H9 (cell line): ENCODE results near the gene FILIP1. TPM values are rescaled to one million over a fixed set of nuclear protein-coding genes. Genes with fewer than 3 reads are reported as not detected.

Source experiments
- DNase-seq: peaks from one replicate; pipeline ENCODE4 v3.0.0-alpha.2; 2017
- H2AFZ ChIP-seq: one replicate; pipeline ENCODE4 v1.6.1; 2013; ENCODE audit warnings: mild to moderate bottlenecking, low read length, control low read depth, moderate library complexity
- H2AK5ac ChIP-seq: 2 replicates; pipeline ENCODE4 v1.6.1; 2013; ENCODE audit warnings: low read length, control low read depth, mixed read lengths; ENCODE audit not compliant: insufficient read length
- H2BK120ac ChIP-seq: one replicate; pipeline ENCODE4 v1.6.1; 2013; ENCODE audit warnings: low read depth, mild to moderate bottlenecking, low read length, control low read depth, inconsistent platforms; ENCODE audit not compliant: poor library complexity, severe bottlenecking
- H2BK12ac ChIP-seq: 2 replicates; pipeline ENCODE4 v1.6.1; 2013; ENCODE audit warnings: low read length, control low read depth, mixed read lengths, low read depth; ENCODE audit not compliant: insufficient read length
- H2BK15ac ChIP-seq: 2 replicates; pipeline ENCODE4 v1.6.1; 2013; ENCODE audit warnings: low read depth, low read length, control low read depth
- H2BK20ac ChIP-seq: one replicate; pipeline ENCODE4 v1.6.1; 2013; ENCODE audit warnings: low read depth, mild to moderate bottlenecking, low read length, control low read depth, inconsistent platforms; ENCODE audit not compliant: poor library complexity, severe bottlenecking
- H2BK5ac ChIP-seq: 2 replicates; pipeline ENCODE4 v1.6.1; 2013; ENCODE audit warnings: low read length, control low read depth, mixed read lengths; ENCODE audit not compliant: insufficient read length
- H3K14ac ChIP-seq: 2 replicates; pipeline ENCODE4 v1.6.1; 2013; ENCODE audit warnings: low read length, control low read depth; ENCODE audit not compliant: insufficient read depth
- H3K18ac ChIP-seq: 2 replicates; pipeline ENCODE4 v1.6.1; 2013; ENCODE audit warnings: low read depth, mild to moderate bottlenecking, mixed read lengths, low read length, control low read depth; ENCODE audit not compliant: insufficient read length
- H3K23ac ChIP-seq: 2 replicates; pipeline ENCODE4 v1.6.1; 2013; ENCODE audit warnings: low read length, control low read depth, mixed read lengths, low read depth; ENCODE audit not compliant: insufficient read length
- H3K23me2 ChIP-seq: 2 replicates; pipeline ENCODE4 v1.6.1; 2013; ENCODE audit warnings: low read depth, mild to moderate bottlenecking, mixed read lengths, low read length, control low read depth; ENCODE audit not compliant: insufficient read length, poor library complexity, severe bottlenecking
- H3K27ac ChIP-seq: 2 replicates; pipeline ENCODE4 v1.5.1; 2013; ENCODE audit warnings: low read length, control low read depth, mixed read lengths, low read depth; ENCODE audit not compliant: insufficient read length
- H3K27me3 ChIP-seq: 2 replicates; pipeline ENCODE4 v1.6.1; 2013; ENCODE audit warnings: low read length, control low read depth, inconsistent platforms; ENCODE audit not compliant: insufficient read depth
- H3K4ac ChIP-seq: 2 replicates; pipeline ENCODE4 v1.6.1; 2013; ENCODE audit warnings: low read depth, mild to moderate bottlenecking, control low read depth, inconsistent platforms, low read length, moderate library complexity
- H3K4me1 ChIP-seq: 2 replicates; pipeline ENCODE4 v1.6.1; 2013; ENCODE audit warnings: low read length, control low read depth, inconsistent platforms; ENCODE audit not compliant: insufficient read depth
- H3K4me2 ChIP-seq: 2 replicates; pipeline ENCODE4 v1.6.1; 2013; ENCODE audit warnings: low read length, control low read depth, mixed read lengths; ENCODE audit not compliant: insufficient read length, insufficient read depth
- H3K56ac ChIP-seq: 2 replicates; pipeline ENCODE4 v1.6.1; 2013; ENCODE audit warnings: low read depth, mild to moderate bottlenecking, mixed read lengths, low read length, control low read depth; ENCODE audit not compliant: insufficient read length
- H3K79me1 ChIP-seq: 2 replicates; pipeline ENCODE4 v1.6.1; 2013; ENCODE audit warnings: low read depth, mild to moderate bottlenecking, moderate library complexity, low read length, control low read depth, inconsistent platforms; ENCODE audit not compliant: insufficient read depth, poor library complexity, severe bottlenecking
- H3K79me2 ChIP-seq: 2 replicates; pipeline ENCODE4 v1.6.1; 2013; ENCODE audit warnings: low read length, control low read depth, inconsistent platforms; ENCODE audit not compliant: insufficient read depth
- H3K9ac ChIP-seq: 2 replicates; pipeline ENCODE4 v1.6.1; 2013; ENCODE audit warnings: low read length, control low read depth, mixed read lengths; ENCODE audit not compliant: insufficient read length; ENCODE audit errors: extremely low read depth
- H3K9me3 ChIP-seq: one replicate; pipeline ENCODE4 v1.6.1; 2013; ENCODE audit warnings: low read depth, low read length, inconsistent platforms; ENCODE audit not compliant: control insufficient read depth
- H3T11ph ChIP-seq: one replicate; pipeline ENCODE4 v1.6.1; 2013; ENCODE audit warnings: mild to moderate bottlenecking, low read length, control low read depth, inconsistent platforms
- H4K20me1 ChIP-seq: one replicate; pipeline ENCODE4 v1.6.1; 2013; ENCODE audit not compliant: control insufficient read depth, insufficient read length, insufficient read depth
- H4K5ac ChIP-seq: 2 replicates; pipeline ENCODE4 v1.6.1; 2013; ENCODE audit warnings: low read depth, mild to moderate bottlenecking, mixed read lengths, low read length, control low read depth; ENCODE audit not compliant: insufficient read length
- H4K8ac ChIP-seq: replicated peaks from 2 replicates; pipeline ENCODE4 v1.6.1; 2013; ENCODE audit warnings: low read length, control low read depth, mixed read lengths, low read depth; ENCODE audit not compliant: insufficient read length
- H4K91ac ChIP-seq: 2 replicates; pipeline ENCODE4 v1.6.1; 2013; ENCODE audit warnings: low read depth, mild to moderate bottlenecking, moderate library complexity, mixed read lengths, low read length, control low read depth; ENCODE audit not compliant: insufficient read length
- H3K27ac Mint-ChIP-seq, 3 experiments: 2 replicates in 2 of 3; 3 replicates in 1 of 3; pipeline ENCODE4 v1.8.0; 2020 to 2021; ENCODE audit warnings: mixed read lengths in 3 of 3, mild to moderate bottlenecking in 1 of 3, moderate library complexity in 1 of 3
- H3K27me3 Mint-ChIP-seq: 2 replicates; pipeline ENCODE4 v1.8.0; 2021; ENCODE audit warnings: low read depth, mild to moderate bottlenecking, moderate library complexity, mixed read lengths
- H3K36me3 Mint-ChIP-seq, 3 experiments: 2 replicates in 2 of 3; 3 replicates in 1 of 3; pipeline ENCODE4 v1.8.0; 2020 to 2021; ENCODE audit warnings: low read depth in 3 of 3, mixed read lengths in 3 of 3; ENCODE audit not compliant: insufficient read depth in 1 of 3
- H3K4me1 Mint-ChIP-seq, 2 experiments: 2 replicates each; pipeline ENCODE4 v1.8.0; 2020; ENCODE audit warnings: mixed read lengths in 2 of 2
- H3K4me3 Mint-ChIP-seq, 2 experiments: 2 replicates in 1 of 2; 3 replicates in 1 of 2; pipeline ENCODE4 v1.8.0; 2020 to 2021; ENCODE audit warnings: mild to moderate bottlenecking in 2 of 2, mixed read lengths in 2 of 2, moderate library complexity in 1 of 2
- H3K9me3 Mint-ChIP-seq, 2 experiments: 2 replicates in 1 of 2; 3 replicates in 1 of 2; pipeline ENCODE4 v1.8.0; 2020; ENCODE audit warnings: mild to moderate bottlenecking in 2 of 2, mixed read lengths in 2 of 2, moderate library complexity in 1 of 2
- CTCF ChIP-seq: fragments of 200-600 bp; sonication (generic); conservative IDR thresholded peaks from 3 replicates; pipeline ENCODE4 v1.8.0; 2021; ENCODE audit warnings: antibody characterized with exemption, mild to moderate bottlenecking
- WGBS: extraction: QIAGEN DNeasy Blood & Tissue Kit; methylation state at CpG from one replicate; pipeline ENCODE4 v1.1.7; 2013; ENCODE audit warnings: missing lambda C conversion rate, low lambda C conversion rate, mixed read lengths; ENCODE audit not compliant: insufficient read length; ENCODE audit errors: extremely low coverage; 5-methylcytosine and 5-hydroxymethylcytosine counted together
- total RNA-seq: library from RNA; stranded (reverse); gene quantifications from 2 replicates; pipeline ENCODE4 v1.2.1, GENCODE V29; 2021

Gene FILIP1
- total RNA-seq, 1 experiment from 2014 or later: 10.5 TPM

- Histone ChIP-seq H3K9me3 (no peaks in the 10 kb centered on the region), H2BK12ac (no peak overlapping the region), H2AK5ac (no peak overlapping the region), H3K79me2 (no peaks in the 10 kb centered on the region), H3K27ac (no peak overlapping the region), H3K23ac (no peak overlapping the region), H3K4ac (no peak overlapping the region), H3K27me3 (no peaks in the 10 kb centered on the region), H4K5ac (no peak overlapping the region), H2BK20ac (no peak overlapping the region), H4K8ac (no peak overlapping the region), H4K20me1 (no peaks in the 10 kb centered on the region), H3K18ac (no peak overlapping the region), H3K4me2 (no peak overlapping the region), H2BK5ac (no peak overlapping the region), H2BK120ac (no peak overlapping the region), H4K91ac (no peak overlapping the region), H2BK15ac (no peak overlapping the region), H3K23me2 (no peaks in the 10 kb centered on the region), H3K56ac (no peak overlapping the region), H2AFZ (no peak overlapping the region), H3K9ac (no peak overlapping the region), H3K14ac (no peak overlapping the region), H3T11ph (no peak overlapping the region), H3K79me1 (no peaks in the 10 kb centered on the region), H3K4me1 (peaks cover 6% of the 10 kb centered on the region; the same call in 1 of the 2 replicates)
- H3K27ac Mint-ChIP-seq: no peak overlapping the region
- peaks cover 24 to 30% of the 10 kb centered on the region in 2 experiments for H3K4me1 Mint-ChIP-seq
- no peak overlapping the region for H3K4me3 Mint-ChIP-seq
- TF ChIP-seq CTCF: no peak
- no peaks in the 10 kb centered on the region for H3K36me3 Mint-ChIP-seq
- no CpG with 5 or more reads among the region's 3 CpGs for WGBS
- H3K9me3 Mint-ChIP-seq: no peaks in the 10 kb centered on the region; a peak in 1 of 5 replicates
- DNase-seq: no peak
- no peaks in the 10 kb centered on the region for H3K27me3 Mint-ChIP-seq
Observed at GRCh38 chr6:75483136-75483952, 10.3 kb downstream of the FILIP1 start.
